ENCODE data around the gene RIMS3.

DNA sequence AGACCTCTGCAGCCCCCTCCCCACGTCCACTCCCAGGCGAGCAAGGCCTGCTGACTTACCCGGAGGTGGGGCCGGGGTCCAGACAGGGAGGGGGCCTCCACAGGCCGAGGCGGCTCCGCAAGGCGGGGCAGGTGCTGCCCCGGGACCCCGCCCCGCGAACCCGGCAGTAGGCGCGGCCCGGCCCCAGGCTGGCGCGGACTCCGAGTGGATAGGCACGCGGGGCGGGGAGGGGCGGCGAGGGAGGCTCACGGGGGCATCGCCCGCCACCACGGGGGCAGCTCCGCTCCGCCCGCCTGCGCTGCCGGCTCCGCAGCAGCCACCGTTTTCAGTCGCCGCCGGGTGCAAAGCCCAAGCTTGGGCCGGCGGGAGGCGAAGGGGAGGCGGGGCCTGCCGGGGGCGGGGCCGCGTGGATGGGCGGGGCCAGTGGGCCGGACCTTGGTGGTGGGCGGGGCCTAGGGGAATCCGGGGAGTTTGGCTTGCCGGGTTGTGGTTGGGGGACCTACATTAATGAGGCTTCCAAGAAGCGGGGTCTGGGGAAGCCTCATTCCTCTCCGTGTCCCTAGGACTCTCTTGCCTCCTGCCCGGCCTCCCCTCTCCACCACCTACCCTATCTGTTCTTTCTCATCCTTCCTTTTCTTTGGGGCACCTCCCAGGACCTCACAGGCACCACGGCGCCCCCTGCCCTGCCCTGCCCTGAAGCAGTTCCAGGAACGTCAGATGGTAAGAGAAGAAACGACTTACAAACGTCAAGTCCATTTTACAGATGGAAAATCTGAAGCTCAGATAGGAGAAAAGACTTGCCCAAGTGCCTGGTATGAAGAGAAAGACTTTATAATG lies at the start of gene RIMS3:
- TF ChIP-seq, protein P1, sequence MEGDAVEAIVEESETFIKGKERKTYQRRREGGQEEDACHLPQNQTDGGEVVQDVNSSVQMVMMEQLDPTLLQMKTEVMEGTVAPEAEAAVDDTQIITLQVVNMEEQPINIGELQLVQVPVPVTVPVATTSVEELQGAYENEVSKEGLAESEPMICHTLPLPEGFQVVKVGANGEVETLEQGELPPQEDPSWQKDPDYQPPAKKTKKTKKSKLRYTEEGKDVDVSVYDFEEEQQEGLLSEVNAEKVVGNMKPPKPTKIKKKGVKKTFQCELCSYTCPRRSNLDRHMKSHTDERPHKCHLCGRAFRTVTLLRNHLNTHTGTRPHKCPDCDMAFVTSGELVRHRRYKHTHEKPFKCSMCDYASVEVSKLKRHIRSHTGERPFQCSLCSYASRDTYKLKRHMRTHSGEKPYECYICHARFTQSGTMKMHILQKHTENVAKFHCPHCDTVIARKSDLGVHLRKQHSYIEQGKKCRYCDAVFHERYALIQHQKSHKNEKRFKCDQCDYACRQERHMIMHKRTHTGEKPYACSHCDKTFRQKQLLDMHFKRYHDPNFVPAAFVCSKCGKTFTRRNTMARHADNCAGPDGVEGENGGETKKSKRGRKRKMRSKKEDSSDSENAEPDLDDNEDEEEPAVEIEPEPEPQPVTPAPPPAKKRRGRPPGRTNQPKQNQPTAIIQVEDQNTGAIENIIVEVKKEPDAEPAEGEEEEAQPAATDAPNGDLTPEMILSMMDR (IDR thresholded peaks at IDR 0.05) = no peak
- no peak for TF ChIP-seq POLR2A (IDR thresholded peaks at IDR 0.05)
